Retinal pigment epithelial cell (primary cell): ENCODE measurements around the gene ALX4.

ENCODE experiments used
- DNase-seq: peaks from one replicate; pipeline ENCODE4 v3.0.0-alpha.2; 2010; ENCODE audit warnings: low read depth
- H3K4me3 ChIP-seq: 2 replicates; pipeline ENCODE4 v1.5.1; 2011; ENCODE audit warnings: mild to moderate bottlenecking, low read length, control low read depth, moderate library complexity
- CTCF ChIP-seq: conservative IDR thresholded peaks from 2 replicates; pipeline ENCODE4 v1.5.1; 2011; ENCODE audit warnings: low read depth, low read length, control low read depth, inconsistent platforms

The ALX4 gene

GRCh38 chr11:44351006-44351660 is 41.2 kb upstream of the ALX4 start:
- H3K4me3 ChIP-seq: no peak overlapping the region
- TF ChIP-seq CTCF: no peak
- DNase-seq: no peak

- H3K4me3 ChIP-seq: no peak overlapping the region
- DNase-seq: no peak
- TF ChIP-seq CTCF: no peak
These were observed 39.4 kb upstream of the ALX4 start for GRCh38 chr11:44349328-44349727.

- TF ChIP-seq CTCF: no peak
- H3K4me3 ChIP-seq: no peak overlapping the region
- no peak for DNase-seq
These were observed 38.8 kb upstream of the ALX4 start for GRCh38 chr11:44348721-44349120.

GRCh38 chr11:44348114-44348513 is 38.2 kb upstream of the ALX4 start:
- no peak for TF ChIP-seq CTCF
- no peak overlapping the region for H3K4me3 ChIP-seq
- no peak for DNase-seq

- DNase-seq: no peak
- no peak overlapping the region for H3K4me3 ChIP-seq
- TF ChIP-seq CTCF: no peak
These were observed 37.6 kb upstream of the ALX4 start for GRCh38 chr11:44347538-44347937.

GRCh38 chr11:44346983-44347382 is 37.0 kb upstream of the ALX4 start:
- no peak for DNase-seq
- no peak overlapping the region for H3K4me3 ChIP-seq
- no peak for TF ChIP-seq CTCF

GRCh38 chr11:44345781-44346180 is 35.8 kb upstream of the ALX4 start:
- no peak for TF ChIP-seq CTCF
- DNase-seq: no peak
- H3K4me3 ChIP-seq: no peak overlapping the region
